ENCODE data around the gene NCAPG2.

Gene NCAPG2

GRCh38 chr7:158702196-158702595, 2.4 kb downstream of the NCAPG2 start:
- Histone ChIP-seq H3K18ac (ENCODE audit: low read depth in 1 of 2, low read length in 2 of 2) (no peak overlapping the region), H4K8ac (ENCODE audit: low read length) (no peak overlapping the region), H3K14ac (ENCODE audit: low read length in 2 of 2) (no peak overlapping the region), H2AK5ac (ENCODE audit: low read length, severe bottlenecking) (no peak overlapping the region), H3K4me3 (ENCODE audit: insufficient read depth in 1 of 2, low read depth in 1 of 2, low read length in 2 of 2) (no peak overlapping the region), H2BK5ac (ENCODE audit: low read depth, low read length, poor library complexity, severe bottlenecking) (no peak overlapping the region), H2BK12ac (ENCODE audit: low read length in 2 of 2) (no peak overlapping the region), H3K9ac (ENCODE audit: low read length) (no peak overlapping the region), H3K4ac (ENCODE audit: low read depth in 1 of 2, low read length in 2 of 2) (no peak overlapping the region), H3K27ac (ENCODE audit: low read length, poor library complexity, severe bottlenecking) (no peak overlapping the region), H3K23ac (ENCODE audit: low read length in 2 of 2) (no peak overlapping the region), H2BK15ac (ENCODE audit: low read depth, poor library complexity, severe bottlenecking) (no peak overlapping the region), H3K36me3 (ENCODE audit: control insufficient read depth in 1 of 2, insufficient read depth in 2 of 2, low read depth in 1 of 2, low read length in 2 of 2) (no peaks in the 10 kb centered on the region), H3K4me1 (ENCODE audit: control insufficient read depth, insufficient read depth, low read depth, low read length) (peaks cover 8% of the 10 kb centered on the region), H3K9me3 (ENCODE audit: control insufficient read depth, low read length) (no peaks in the 10 kb centered on the region), H3K79me1 (replicated peaks; ENCODE audit: low read length, poor library complexity, severe bottlenecking) (peaks cover 26% of the 10 kb centered on the region), H3K27me3 (ENCODE audit: control insufficient read depth in 1 of 2, insufficient read depth in 1 of 2, low read length in 2 of 2) (no peaks in the 10 kb centered on the region), H2BK120ac (ENCODE audit: low read depth, low read length) (no peak overlapping the region), H4K91ac (ENCODE audit: low read length) (no peak overlapping the region), H2AFZ (ENCODE audit: low read depth, low read length) (no peak overlapping the region), H3K4me2 (ENCODE audit: low read length, poor library complexity, severe bottlenecking) (no peak overlapping the region)
- WGBS, result 87% methylated on average over 4 of the region's 4 CpGs
- DNase-seq, result no peak

GRCh38 chr7:158700008-158700407, 4.6 kb downstream of the NCAPG2 start:
- no peak overlapping the region for H3K4me2 ChIP-seq (ENCODE audit: low read length, poor library complexity, severe bottlenecking)
- H3K18ac ChIP-seq (ENCODE audit: low read depth in 1 of 2, low read length in 2 of 2), result no peak overlapping the region
- H4K91ac ChIP-seq (ENCODE audit: low read length), result no peak overlapping the region
- no peaks in the 10 kb centered on the region for H3K27me3 ChIP-seq (ENCODE audit: control insufficient read depth in 1 of 2, insufficient read depth in 1 of 2, low read length in 2 of 2)
- peaks cover 0 to 5% of the 10 kb centered on the region in 2 experiments for H3K36me3 ChIP-seq (ENCODE audit: control insufficient read depth in 1 of 2, insufficient read depth in 2 of 2, low read depth in 1 of 2, low read length in 2 of 2)
- H3K27ac ChIP-seq (ENCODE audit: low read length, poor library complexity, severe bottlenecking), result no peak overlapping the region
- H2AK5ac ChIP-seq (ENCODE audit: low read length, severe bottlenecking), result no peak overlapping the region
- DNase-seq, result no peak
- H2AFZ ChIP-seq (ENCODE audit: low read depth, low read length), result no peak overlapping the region
- no peak overlapping the region for H3K4ac ChIP-seq (ENCODE audit: low read depth in 1 of 2, low read length in 2 of 2)
- no peak overlapping the region for H3K23ac ChIP-seq (ENCODE audit: low read length in 2 of 2)
- H4K8ac ChIP-seq (ENCODE audit: low read length), result no peak overlapping the region
- H2BK5ac ChIP-seq (ENCODE audit: low read depth, low read length, poor library complexity, severe bottlenecking), result no peak overlapping the region
- no peak overlapping the region for H3K9ac ChIP-seq (ENCODE audit: low read length)
- peaks cover 7% of the 10 kb centered on the region for H3K4me1 ChIP-seq (ENCODE audit: control insufficient read depth, insufficient read depth, low read depth, low read length)
- peaks cover 30% of the 10 kb centered on the region for H3K79me1 ChIP-seq (replicated peaks; ENCODE audit: low read length, poor library complexity, severe bottlenecking)
- no peak overlapping the region for H2BK12ac ChIP-seq (ENCODE audit: low read length in 2 of 2)
- WGBS, result 98% methylated on average over 5 of the region's 5 CpGs
- no peak overlapping the region for H3K4me3 ChIP-seq (ENCODE audit: insufficient read depth in 1 of 2, low read depth in 1 of 2, low read length in 2 of 2)
- no peak overlapping the region for H3K14ac ChIP-seq (ENCODE audit: low read length in 2 of 2)
- no peaks in the 10 kb centered on the region for H3K9me3 ChIP-seq (ENCODE audit: control insufficient read depth, low read length)
- H2BK15ac ChIP-seq (ENCODE audit: low read depth, poor library complexity, severe bottlenecking), result no peak overlapping the region
- H2BK120ac ChIP-seq (ENCODE audit: low read depth, low read length), result no peak overlapping the region

- Histone ChIP-seq H3K79me1 (replicated peaks; ENCODE audit: low read length, poor library complexity, severe bottlenecking) (peaks cover 36% of the 10 kb centered on the region), H3K36me3 (ENCODE audit: control insufficient read depth in 1 of 2, insufficient read depth in 2 of 2, low read depth in 1 of 2, low read length in 2 of 2) (peaks cover 0 to 5% of the 10 kb centered on the region in 2 experiments), H2BK120ac (ENCODE audit: low read depth, low read length) (no peak overlapping the region), H3K27me3 (ENCODE audit: control insufficient read depth in 1 of 2, insufficient read depth in 1 of 2, low read length in 2 of 2) (no peaks in the 10 kb centered on the region), H3K27ac (ENCODE audit: low read length, poor library complexity, severe bottlenecking) (no peak overlapping the region), H3K23ac (ENCODE audit: low read length in 2 of 2) (no peak overlapping the region), H4K91ac (ENCODE audit: low read length) (no peak overlapping the region), H3K4me3 (ENCODE audit: insufficient read depth in 1 of 2, low read depth in 1 of 2, low read length in 2 of 2) (no peak overlapping the region), H3K18ac (ENCODE audit: low read depth in 1 of 2, low read length in 2 of 2) (no peak overlapping the region), H3K9ac (ENCODE audit: low read length) (no peak overlapping the region), H2BK12ac (ENCODE audit: low read length in 2 of 2) (no peak overlapping the region), H2BK5ac (ENCODE audit: low read depth, low read length, poor library complexity, severe bottlenecking) (no peak overlapping the region), H2AFZ (ENCODE audit: low read depth, low read length) (no peak overlapping the region), H3K4me1 (ENCODE audit: control insufficient read depth, insufficient read depth, low read depth, low read length) (peaks cover 7% of the 10 kb centered on the region), H3K9me3 (ENCODE audit: control insufficient read depth, low read length) (no peaks in the 10 kb centered on the region), H3K14ac (ENCODE audit: low read length in 2 of 2) (no peak overlapping the region), H3K4ac (ENCODE audit: low read depth in 1 of 2, low read length in 2 of 2) (no peak overlapping the region), H4K8ac (ENCODE audit: low read length) (no peak overlapping the region), H2BK15ac (ENCODE audit: low read depth, poor library complexity, severe bottlenecking) (no peak overlapping the region), H2AK5ac (ENCODE audit: low read length, severe bottlenecking) (no peak overlapping the region), H3K4me2 (ENCODE audit: low read length, poor library complexity, severe bottlenecking) (no peak overlapping the region)
- WGBS, result 0% methylated on average over 1 of the region's 1 CpG
- DNase-seq, result no peak
These were observed 5.3 kb downstream of the NCAPG2 start for GRCh38 chr7:158699341-158699740.

GRCh38 chr7:158698657-158699195, 5.9 kb downstream of the NCAPG2 start:
- H2BK12ac ChIP-seq (ENCODE audit: low read length in 2 of 2), result no peak overlapping the region
- no peak for DNase-seq
- no peak overlapping the region for H3K18ac ChIP-seq (ENCODE audit: low read depth in 1 of 2, low read length in 2 of 2)
- H2AFZ ChIP-seq (ENCODE audit: low read depth, low read length), result no peak overlapping the region
- H3K23ac ChIP-seq (ENCODE audit: low read length in 2 of 2), result no peak overlapping the region
- H3K79me1 ChIP-seq (replicated peaks; ENCODE audit: low read length, poor library complexity, severe bottlenecking), result peaks cover 36% of the 10 kb centered on the region
- H3K36me3 ChIP-seq (ENCODE audit: control insufficient read depth in 1 of 2, insufficient read depth in 2 of 2, low read depth in 1 of 2, low read length in 2 of 2), result peaks cover 0 to 5% of the 10 kb centered on the region in 2 experiments
- no peak overlapping the region for H2BK120ac ChIP-seq (ENCODE audit: low read depth, low read length)
- no peak overlapping the region for H4K8ac ChIP-seq (ENCODE audit: low read length)
- no peak overlapping the region for H3K14ac ChIP-seq (ENCODE audit: low read length in 2 of 2)
- H3K9me3 ChIP-seq (ENCODE audit: control insufficient read depth, low read length), result no peaks in the 10 kb centered on the region
- H3K27me3 ChIP-seq (ENCODE audit: control insufficient read depth in 1 of 2, insufficient read depth in 1 of 2, low read length in 2 of 2), result no peaks in the 10 kb centered on the region
- no peak overlapping the region for H4K91ac ChIP-seq (ENCODE audit: low read length)
- H3K4me1 ChIP-seq (ENCODE audit: control insufficient read depth, insufficient read depth, low read depth, low read length), result peaks cover 3% of the 10 kb centered on the region
- H3K4me2 ChIP-seq (ENCODE audit: low read length, poor library complexity, severe bottlenecking), result no peak overlapping the region
- no peak overlapping the region for H2BK15ac ChIP-seq (ENCODE audit: low read depth, poor library complexity, severe bottlenecking)
- H3K9ac ChIP-seq (ENCODE audit: low read length), result no peak overlapping the region
- H3K4me3 ChIP-seq (ENCODE audit: insufficient read depth in 1 of 2, low read depth in 1 of 2, low read length in 2 of 2), result no peak overlapping the region
- H2BK5ac ChIP-seq (ENCODE audit: low read depth, low read length, poor library complexity, severe bottlenecking), result no peak overlapping the region
- H3K4ac ChIP-seq (ENCODE audit: low read depth in 1 of 2, low read length in 2 of 2), result no peak overlapping the region
- no peak overlapping the region for H2AK5ac ChIP-seq (ENCODE audit: low read length, severe bottlenecking)
- WGBS, result 100% methylated on average over 2 of the region's 3 CpGs
- no peak overlapping the region for H3K27ac ChIP-seq (ENCODE audit: low read length, poor library complexity, severe bottlenecking)
